GM23338 (cell line): ENCODE measurements around the gene TSPAN7. TPM values are rescaled to one million over a fixed set of nuclear protein-coding genes. Genes with fewer than 3 reads are reported as not detected.

ENCODE experiments used
- ATAC-seq: fragments of 200-7000 bp; cut with Tn5 transposase; 3 replicates; pipeline ENCODE4 v1.9.1; 2020
- DNase-seq: peaks from one replicate; pipeline ENCODE4 v3.0.0-alpha.2; 2015; ENCODE audit warnings: low spot score
- H2AFZ ChIP-seq: fragments of 200-600 bp; sonication (generic); 2 replicates; pipeline ENCODE4 v1.8.0; 2016; ENCODE audit warnings: antibody characterized with exemption, mild to moderate bottlenecking, moderate library complexity
- H3F3A ChIP-seq: fragments of 200-600 bp; sonication (generic); replicated peaks from 2 replicates; pipeline ENCODE4 v1.8.0; 2017; ENCODE audit warnings: antibody characterized with exemption, mixed run types, low read depth
- H3K27ac ChIP-seq: fragments of 200-600 bp; sonication (generic); 2 replicates; pipeline ENCODE4 v1.6.1; 2016; ENCODE audit warnings: low read depth
- H3K27me3 ChIP-seq: fragments of 200-600 bp; sonication (generic); 2 replicates; pipeline ENCODE4 v1.8.0; 2016; ENCODE audit warnings: mild to moderate bottlenecking, mixed run types, moderate library complexity; ENCODE audit not compliant: insufficient read depth
- H3K36me3 ChIP-seq: fragments of 200-600 bp; sonication (generic); 2 replicates; pipeline ENCODE4 v1.8.0; 2016; ENCODE audit warnings: mild to moderate bottlenecking; ENCODE audit not compliant: insufficient read depth
- H3K4me1 ChIP-seq: fragments of 200-600 bp; sonication (generic); 2 replicates; pipeline ENCODE4 v1.8.0; 2016; ENCODE audit warnings: mild to moderate bottlenecking, moderate library complexity; ENCODE audit not compliant: insufficient read depth
- H3K4me2 ChIP-seq: fragments of 200-600 bp; sonication (generic); 2 replicates; pipeline ENCODE4 v1.7.1; 2017; ENCODE audit warnings: mixed run types
- H3K4me3 ChIP-seq: fragments of 200-600 bp; sonication (generic); 2 replicates; pipeline ENCODE4 v1.6.1; 2016; ENCODE audit warnings: mixed run types
- H3K79me2 ChIP-seq: fragments of 200-600 bp; sonication (generic); replicated peaks from 2 replicates; pipeline ENCODE4 v1.8.0; 2017; ENCODE audit warnings: mild to moderate bottlenecking; ENCODE audit not compliant: insufficient read depth
- H3K9me2 ChIP-seq: fragments of 200-600 bp; sonication (generic); 2 replicates; pipeline ENCODE4 v1.8.0; 2017; ENCODE audit not compliant: insufficient read depth
- H4K20me1 ChIP-seq: fragments of 200-600 bp; sonication (generic); replicated peaks from 2 replicates; pipeline ENCODE4 v1.8.0; 2017; ENCODE audit warnings: mild to moderate bottlenecking; ENCODE audit not compliant: insufficient read depth
- H3K27ac Mint-ChIP-seq: 2 replicates; pipeline ENCODE4 v1.8.0; 2020; ENCODE audit warnings: inconsistent platforms, mild to moderate bottlenecking, moderate library complexity, mixed read lengths
- H3K27me3 Mint-ChIP-seq: 3 replicates; pipeline ENCODE4 v1.8.0; 2022; ENCODE audit warnings: low read depth, mild to moderate bottlenecking, moderate library complexity, mixed read lengths, inconsistent platforms; ENCODE audit not compliant: insufficient read depth, poor library complexity
- H3K36me3 Mint-ChIP-seq: 3 replicates; pipeline ENCODE4 v1.8.0; 2021; ENCODE audit warnings: low read depth, mild to moderate bottlenecking, inconsistent platforms, moderate library complexity, mixed read lengths
- H3K4me1 Mint-ChIP-seq: 3 replicates; pipeline ENCODE4 v1.8.0; 2020; ENCODE audit warnings: mild to moderate bottlenecking, inconsistent platforms, mixed read lengths
- H3K4me3 Mint-ChIP-seq: 3 replicates; pipeline ENCODE4 v1.8.0; 2021; ENCODE audit warnings: moderate library complexity, mild to moderate bottlenecking, inconsistent platforms, mixed read lengths
- H3K9me3 Mint-ChIP-seq: 3 replicates; pipeline ENCODE4 v1.8.0; 2020; ENCODE audit warnings: moderate library complexity, mild to moderate bottlenecking, inconsistent platforms, mixed read lengths
- CREB1 ChIP-seq: fragments of 250-450 bp; sonication (Bioruptor Pico); IDR thresholded peaks from 2 replicates; pipeline ENCODE4 v1.5.0; 2020; ENCODE audit warnings: low read depth, mild to moderate bottlenecking, moderate library complexity
- CTCF ChIP-seq, 2 experiments: fragments of 200-600 bp in 1 of 2; sonication (generic) in 1 of 2; conservative IDR thresholded peaks; 2 replicates each; pipeline versions ENCODE4 v1.5.1 to v1.6.1; 2016 to 2017; ENCODE audit warnings: antibody characterized with exemption in 2 of 2, low read depth in 2 of 2, mild to moderate bottlenecking in 2 of 2, moderate library complexity in 1 of 2
- ETS1 ChIP-seq: IDR thresholded peaks from 2 replicates; pipeline ENCODE4 v1.6.1; 2016; ENCODE audit warnings: antibody characterized with exemption
- EZH2 ChIP-seq: fragments of 200-600 bp; sonication (generic); IDR thresholded peaks from one replicate; pipeline ENCODE4 v1.8.0; 2017; ENCODE audit warnings: antibody characterized with exemption, mild to moderate bottlenecking, low read depth; ENCODE audit not compliant: unreplicated experiment
- EZH2phosphoT487 ChIP-seq: fragments of 200-600 bp; sonication (generic); IDR thresholded peaks from one replicate; pipeline ENCODE4 v1.8.1; 2018; ENCODE audit warnings: antibody characterized with exemption; ENCODE audit not compliant: unreplicated experiment
- JUNB ChIP-seq: IDR thresholded peaks from one replicate; pipeline ENCODE4 v1.6.1; 2016; ENCODE audit warnings: antibody characterized with exemption; ENCODE audit not compliant: unreplicated experiment
- NANOG ChIP-seq: IDR thresholded peaks from 2 replicates; pipeline ENCODE4 v1.6.1; 2016; ENCODE audit warnings: antibody characterized with exemption, borderline replicate concordance
- POLR2AphosphoS5 ChIP-seq: IDR thresholded peaks from 2 replicates; pipeline ENCODE4 v1.6.1; 2016; ENCODE audit warnings: antibody characterized with exemption, low read depth
- REST ChIP-seq: IDR thresholded peaks from one replicate; pipeline ENCODE4 v1.6.1; 2018; ENCODE audit warnings: antibody characterized with exemption; ENCODE audit not compliant: unreplicated experiment
- STAT1 ChIP-seq: IDR thresholded peaks from one replicate; pipeline ENCODE4 v1.6.1; 2016; ENCODE audit warnings: antibody characterized with exemption; ENCODE audit not compliant: unreplicated experiment
- ZNF114 ChIP-seq: fragments of 250-450 bp; sonication (Bioruptor Pico); IDR thresholded peaks from 2 replicates; pipeline ENCODE4 v1.5.0; 2020; ENCODE audit warnings: mild to moderate bottlenecking, moderate library complexity
- ZNF331 ChIP-seq: fragments of 250-450 bp; sonication (Bioruptor Pico); IDR thresholded peaks from 2 replicates; pipeline ENCODE4 v1.5.0; 2020; ENCODE audit warnings: low read depth, mild to moderate bottlenecking, moderate library complexity
- ZNF462 ChIP-seq: fragments of 250-450 bp; sonication (Bioruptor Pico); IDR thresholded peaks from 2 replicates; pipeline ENCODE4 v1.5.0; 2020; ENCODE audit warnings: mild to moderate bottlenecking, moderate library complexity
- polyA plus RNA-seq: library from polyadenylated mRNA; unstranded; fragments of >200 nt; fragmentation: Nextera tagmentation; extraction: Ambion mirVana; gene quantifications from 2 replicates; pipeline ENCODE4 v1.2.1, GENCODE V29; 2016
- total RNA-seq: library from RNA; depleted of rRNA; stranded (reverse); fragments of >200 nt; shearing (Covaris generic); gene quantifications from 2 replicates; pipeline ENCODE4 v1.2.3, GENCODE V29; 2014

The TSPAN7 gene
- total and polyA plus RNA-seq, 2 experiments from 2014 or later, result 7.2 to 11.5 TPM

- TF ChIP-seq STAT1, result no peak
- no peak for TF ChIP-seq POLR2AphosphoS5
- no peak for TF ChIP-seq ZNF114 (CRISPR knock-in tag)
- TF ChIP-seq JUNB, result no peak
- no peak for TF ChIP-seq EZH2phosphoT487
- TF ChIP-seq EZH2, result no peak
- no peak for TF ChIP-seq ETS1
- no peak for TF ChIP-seq REST
- TF ChIP-seq ZNF331 (CRISPR knock-in tag), result no peak
- no peak for TF ChIP-seq CREB1 (CRISPR knock-in tag)
- TF ChIP-seq NANOG, result no peak
- TF ChIP-seq CTCF (conservative IDR thresholded peaks at IDR 0.05; ENCODE audit: low read depth in 2 of 2), result no peak
- no peak for TF ChIP-seq ZNF462
- Mint-ChIP-seq H3K27ac (no peak overlapping the region), H3K27me3 (no peaks in the 10 kb centered on the region), H3K4me3 (no peak overlapping the region), H3K9me3 (no peaks in the 10 kb centered on the region), H3K4me1 (no peaks in the 10 kb centered on the region; the same call in 2 of the 3 replicates), H3K36me3 (no peaks in the 10 kb centered on the region)
- no peak for ATAC-seq
- Histone ChIP-seq H3K36me3 (no peaks in the 10 kb centered on the region), H2AFZ (no peak overlapping the region), H3K4me1 (no peaks in the 10 kb centered on the region), H4K20me1 (no peaks in the 10 kb centered on the region), H3F3A (no peaks in the 10 kb centered on the region), H3K79me2 (no peaks in the 10 kb centered on the region), H3K9me2 (no peaks in the 10 kb centered on the region), H3K4me3 (no peak overlapping the region), H3K27me3 (no peaks in the 10 kb centered on the region), H3K27ac (no peak overlapping the region), H3K4me2 (no peak overlapping the region)
- no peak for DNase-seq
These were observed 95.1 kb downstream of the TSPAN7 start for GRCh38 chrX:38656350-38656915.
